SK-N-SH (cell line): Measurements from ENCODE around the gene TRPM1. TPM values are rescaled to one million over a fixed set of nuclear protein-coding genes. Genes with fewer than 3 reads are reported as not detected.

Experiments used
- CTCF ChIA-PET: fragments of 300-600, 350-600 bp; formaldehyde crosslinking; extraction: SDS; loops from one replicate; lab custom pipeline; 2021; lab: Yijun Ruan, JAX
- POLR2A ChIA-PET: fragments of 350-600 bp; sonication (Branson Sonifier 250); formaldehyde crosslinking; extraction: SDS; loops from one replicate; lab custom pipeline; 2020; ENCODE audit warnings: antibody characterized with exemption, inconsistent platforms; lab: Yijun Ruan, JAX
- DNase-seq: peaks from one replicate; pipeline ENCODE4 v3.0.0; 2012
- H2AFZ ChIP-seq: fragments of 200-600 bp; sonication (generic); 2 replicates; pipeline ENCODE4 v1.8.1; 2016; ENCODE audit warnings: antibody characterized with exemption, mild to moderate bottlenecking, low read depth
- H3F3A ChIP-seq: fragments of 200-600 bp; sonication (generic); replicated peaks from 2 replicates; pipeline ENCODE3; 2016; ENCODE audit warnings: antibody characterized with exemption, mild to moderate bottlenecking; ENCODE audit not compliant: insufficient read depth
- H3K27ac ChIP-seq, 2 experiments: fragments of 200-500 bp in 1 of 2; fragments of 200-600 bp in 1 of 2; sonication (Bioruptor generic) in 1 of 2; sonication (generic), shearing (Covaris generic) in 1 of 2; 2 replicates each; pipeline versions ENCODE4 v1.5.1 to v1.6.1; 2014 to 2016; ENCODE audit warnings: low read depth in 2 of 2, inconsistent platforms in 1 of 2, low read length in 1 of 2, mild to moderate bottlenecking in 1 of 2, mixed read lengths in 1 of 2
- H3K27me3 ChIP-seq: fragments of 200-600 bp; sonication (generic), shearing (Covaris generic); 2 replicates; pipeline ENCODE4 v1.6.1; 2016; ENCODE audit warnings: mixed run types; ENCODE audit not compliant: insufficient read depth
- H3K36me3 ChIP-seq, 2 experiments: fragments of 200-500 bp in 1 of 2; fragments of 200-600 bp in 1 of 2; sonication (Bioruptor generic) in 1 of 2; sonication (generic) in 1 of 2; replicated peaks in 1 of 2; 2 replicates each; pipeline versions ENCODE3 to v1.5.1; 2014 to 2016; ENCODE audit warnings: low read length in 1 of 2, mild to moderate bottlenecking in 1 of 2; ENCODE audit not compliant: insufficient read depth in 2 of 2, control insufficient read depth in 1 of 2
- H3K4me1 ChIP-seq, 2 experiments: fragments of 200-500 bp in 1 of 2; fragments of 200-600 bp in 1 of 2; sonication (Bioruptor generic) in 1 of 2; sonication (generic), shearing (Covaris generic) in 1 of 2; 2 replicates each; pipeline versions ENCODE4 v1.5.1 to v1.6.1; 2014 to 2016; ENCODE audit warnings: low read depth in 1 of 2, low read length in 1 of 2, mixed run types in 1 of 2; ENCODE audit not compliant: insufficient read depth in 2 of 2, control insufficient read depth in 1 of 2
- H3K4me2 ChIP-seq: fragments of 200-600 bp; sonication (generic), shearing (Covaris generic); 2 replicates; pipeline ENCODE4 v1.6.1; 2017; ENCODE audit warnings: mixed run types
- H3K4me3 ChIP-seq, 2 experiments: fragments of 200-500 bp in 1 of 2; fragments of 200-600 bp in 1 of 2; sonication (Bioruptor generic) in 1 of 2; sonication (generic), shearing (Covaris generic) in 1 of 2; 2 replicates each; pipeline versions ENCODE4 v1.5.1 to v1.8.1; 2014 to 2016; ENCODE audit warnings: low read depth in 2 of 2, inconsistent platforms in 1 of 2, low read length in 1 of 2, mild to moderate bottlenecking in 1 of 2, mixed read lengths in 1 of 2, moderate library complexity in 1 of 2
- H3K79me2 ChIP-seq: fragments of 200-600 bp; sonication (generic); 2 replicates; pipeline ENCODE4 v1.8.1; 2017; ENCODE audit warnings: mild to moderate bottlenecking; ENCODE audit not compliant: insufficient read depth
- H3K9ac ChIP-seq: fragments of 200-600 bp; sonication (generic); 2 replicates; pipeline ENCODE4 v1.6.1; 2017; ENCODE audit warnings: mixed run types
- H3K9me2 ChIP-seq: fragments of 200-600 bp; sonication (generic); 2 replicates; pipeline ENCODE4 v1.6.1; 2017; ENCODE audit warnings: mixed run types
- H3K9me3 ChIP-seq: fragments of 200-600 bp; sonication (generic); 2 replicates; pipeline ENCODE4 v1.6.1; 2017; ENCODE audit warnings: mixed run types, mild to moderate bottlenecking, moderate library complexity
- H4K20me1 ChIP-seq: fragments of 200-600 bp; sonication (generic); 2 replicates; pipeline ENCODE4 v1.6.1; 2017; ENCODE audit warnings: mild to moderate bottlenecking, mixed run types; ENCODE audit not compliant: insufficient read depth
- CHD2 ChIP-seq: fragments of 150-350 bp; IDR thresholded peaks from 2 replicates; pipeline ENCODE4 v1.6.1; 2018; ENCODE audit warnings: low read length; ENCODE audit not compliant: partially characterized antibody
- ELF1 ChIP-seq: IDR thresholded peaks from 2 replicates; pipeline ENCODE4 v1.4.0; 2012
- EZH2phosphoT487 ChIP-seq: fragments of 200-600 bp; sonication (generic); IDR thresholded peaks from 2 replicates; pipeline ENCODE4 v1.6.1; 2017; ENCODE audit warnings: low read depth, mixed run types, mild to moderate bottlenecking, antibody characterized with exemption, moderate library complexity, borderline replicate concordance
- FOSL2 ChIP-seq: IDR thresholded peaks from 2 replicates; pipeline ENCODE4 v1.4.0; 2012; ENCODE audit warnings: low read depth, mild to moderate bottlenecking, moderate library complexity, borderline replicate concordance
- FOXM1 ChIP-seq: IDR thresholded peaks from 2 replicates; pipeline ENCODE4 v1.4.0; 2012; ENCODE audit warnings: low read depth, mild to moderate bottlenecking
- GATA2 ChIP-seq: sonication (generic); formaldehyde crosslinking; IDR thresholded peaks from 2 replicates; pipeline ENCODE4 v1.5.0; 2020; ENCODE audit warnings: mild to moderate bottlenecking, missing genetic modification reagents
- POLR2AphosphoS5 ChIP-seq: IDR thresholded peaks from 2 replicates; pipeline ENCODE4 v1.6.1; 2012; ENCODE audit warnings: low read depth, low read length
- RAD21 ChIP-seq: IDR thresholded peaks from 2 replicates; pipeline ENCODE4 v1.6.1; 2012; ENCODE audit warnings: mild to moderate bottlenecking, low read length
- RFX5 ChIP-seq: IDR thresholded peaks from 2 replicates; pipeline ENCODE4 v1.6.1; 2012; ENCODE audit warnings: mild to moderate bottlenecking, improper control_type of control experiment, low read length
- SIN3A ChIP-seq: IDR thresholded peaks from 2 replicates; pipeline ENCODE4 v1.6.1; 2012; ENCODE audit warnings: low read depth, mild to moderate bottlenecking, low read length, moderate library complexity, borderline replicate concordance
- SMC3 ChIP-seq: IDR thresholded peaks from 2 replicates; pipeline ENCODE4 v1.6.1; 2012; ENCODE audit warnings: low read depth, low read length, improper control_type of control experiment
- TAF1 ChIP-seq: IDR thresholded peaks from 2 replicates; pipeline ENCODE4 v1.6.1; 2012; ENCODE audit warnings: low read depth, mild to moderate bottlenecking, low read length, moderate library complexity, borderline replicate concordance
- TCF12 ChIP-seq: IDR thresholded peaks from 2 replicates; pipeline ENCODE4 v1.4.0; 2012
- TEAD4 ChIP-seq: IDR thresholded peaks from 2 replicates; pipeline ENCODE4 v1.4.0; 2012; ENCODE audit warnings: mild to moderate bottlenecking, borderline replicate concordance; ENCODE audit not compliant: insufficient read depth
- WGBS: methylation state at CpG from one replicate; pipeline ENCODE4 v1.1.6; 2017; ENCODE audit warnings: low lambda C conversion rate; 5-methylcytosine and 5-hydroxymethylcytosine counted together
- polyA plus RNA-seq, 3 experiments: library from polyadenylated mRNA; depleted of rRNA; stranded (reverse); fragments of >200 nt; gene quantifications; 2 replicates each; pipeline ENCODE4 v1.2.3, GENCODE V29; 2012
- TF ChIP-seq, protein P1 (sequence below): IDR thresholded peaks from 2 replicates; pipeline ENCODE4 v1.4.0; 2012; ENCODE audit warnings: low read depth
- TF ChIP-seq, protein P2 (sequence below): IDR thresholded peaks from 2 replicates; pipeline ENCODE4 v1.6.1; 2012; ENCODE audit warnings: mild to moderate bottlenecking, low read depth, low read length, moderate library complexity
- TF ChIP-seq, protein P3 (sequence below): fragments of 200-600 bp; sonication (generic); IDR thresholded peaks from 2 replicates; pipeline ENCODE4 v1.6.1; 2017; ENCODE audit warnings: antibody characterized with exemption, mild to moderate bottlenecking, moderate library complexity

The TRPM1 gene
- polyA plus RNA-seq, 1 of the 3 experiments (the other 2 are of a cell fraction), result not detected

DNA sequence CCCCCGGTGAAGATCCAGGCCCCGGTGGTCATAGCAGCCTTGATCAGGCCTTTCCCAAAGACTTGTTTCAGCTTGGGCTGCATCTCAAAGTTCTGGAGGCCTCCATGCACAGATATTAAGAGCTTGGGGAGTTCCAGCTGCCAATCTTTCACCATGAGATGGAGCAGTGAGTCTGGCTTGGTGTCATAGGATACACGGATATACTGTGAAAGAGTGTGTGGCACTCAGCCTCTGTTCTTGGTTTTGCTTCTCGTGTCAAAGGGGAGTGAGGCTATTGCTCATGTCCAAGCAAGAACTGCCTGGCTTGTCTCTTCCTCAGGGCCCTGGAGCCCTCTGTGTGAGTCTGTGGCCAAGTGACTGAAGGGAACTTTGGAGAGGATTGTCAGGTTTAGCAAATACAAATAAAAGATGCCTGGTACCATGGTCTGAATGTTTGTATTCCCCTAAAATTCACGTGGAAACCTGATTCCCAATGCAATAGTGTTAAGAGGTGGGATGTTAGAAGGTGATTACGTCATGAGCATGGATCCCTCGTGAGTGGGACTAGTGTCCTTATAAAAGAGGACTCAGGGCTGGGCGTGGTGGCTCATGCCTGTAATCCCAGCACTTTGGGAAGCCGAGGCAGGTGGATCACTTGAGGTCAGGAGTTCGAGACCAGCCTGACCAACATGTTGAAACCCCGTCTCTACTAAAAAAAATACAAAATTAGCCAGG, 33.5 kb downstream of the TRPM1 start:
- WGBS, result 54% methylated on average over 10 of the region's 11 CpGs
- H4K20me1 ChIP-seq, result no peaks in the 10 kb centered on the region
- ChIA-PET POLR2A (no interaction called here), CTCF (no interaction called here)
- no peak overlapping the region for H2AFZ ChIP-seq
- TF ChIP-seq FOSL2, result no peak
- TF ChIP-seq TCF12, result no peak
- TF ChIP-seq, protein P1, sequence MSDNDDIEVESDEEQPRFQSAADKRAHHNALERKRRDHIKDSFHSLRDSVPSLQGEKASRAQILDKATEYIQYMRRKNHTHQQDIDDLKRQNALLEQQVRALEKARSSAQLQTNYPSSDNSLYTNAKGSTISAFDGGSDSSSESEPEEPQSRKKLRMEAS, result no peak
- no peak for TF ChIP-seq FOXM1
- TF ChIP-seq TEAD4, result no peak
- TF ChIP-seq GATA2 (CRISPR knock-in tag), result no peak
- TF ChIP-seq CHD2, result no peak
- TF ChIP-seq SMC3, result no peak
- TF ChIP-seq, protein P2, sequence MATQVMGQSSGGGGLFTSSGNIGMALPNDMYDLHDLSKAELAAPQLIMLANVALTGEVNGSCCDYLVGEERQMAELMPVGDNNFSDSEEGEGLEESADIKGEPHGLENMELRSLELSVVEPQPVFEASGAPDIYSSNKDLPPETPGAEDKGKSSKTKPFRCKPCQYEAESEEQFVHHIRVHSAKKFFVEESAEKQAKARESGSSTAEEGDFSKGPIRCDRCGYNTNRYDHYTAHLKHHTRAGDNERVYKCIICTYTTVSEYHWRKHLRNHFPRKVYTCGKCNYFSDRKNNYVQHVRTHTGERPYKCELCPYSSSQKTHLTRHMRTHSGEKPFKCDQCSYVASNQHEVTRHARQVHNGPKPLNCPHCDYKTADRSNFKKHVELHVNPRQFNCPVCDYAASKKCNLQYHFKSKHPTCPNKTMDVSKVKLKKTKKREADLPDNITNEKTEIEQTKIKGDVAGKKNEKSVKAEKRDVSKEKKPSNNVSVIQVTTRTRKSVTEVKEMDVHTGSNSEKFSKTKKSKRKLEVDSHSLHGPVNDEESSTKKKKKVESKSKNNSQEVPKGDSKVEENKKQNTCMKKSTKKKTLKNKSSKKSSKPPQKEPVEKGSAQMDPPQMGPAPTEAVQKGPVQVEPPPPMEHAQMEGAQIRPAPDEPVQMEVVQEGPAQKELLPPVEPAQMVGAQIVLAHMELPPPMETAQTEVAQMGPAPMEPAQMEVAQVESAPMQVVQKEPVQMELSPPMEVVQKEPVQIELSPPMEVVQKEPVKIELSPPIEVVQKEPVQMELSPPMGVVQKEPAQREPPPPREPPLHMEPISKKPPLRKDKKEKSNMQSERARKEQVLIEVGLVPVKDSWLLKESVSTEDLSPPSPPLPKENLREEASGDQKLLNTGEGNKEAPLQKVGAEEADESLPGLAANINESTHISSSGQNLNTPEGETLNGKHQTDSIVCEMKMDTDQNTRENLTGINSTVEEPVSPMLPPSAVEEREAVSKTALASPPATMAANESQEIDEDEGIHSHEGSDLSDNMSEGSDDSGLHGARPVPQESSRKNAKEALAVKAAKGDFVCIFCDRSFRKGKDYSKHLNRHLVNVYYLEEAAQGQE, result no peak
- TF ChIP-seq SIN3A, result no peak
- no peak overlapping the region for H3K4me2 ChIP-seq
- H3K27me3 ChIP-seq, result no peaks in the 10 kb centered on the region
- no peaks in the 10 kb centered on the region for H3K79me2 ChIP-seq
- no peak overlapping the region for H3K27ac ChIP-seq
- no peaks in the 10 kb centered on the region for H3K9me3 ChIP-seq
- DNase-seq, result no peak
- no peaks in the 10 kb centered on the region for H3K36me3 ChIP-seq
- no peaks in the 10 kb centered on the region; a peak in 1 of 4 replicates for H3K4me1 ChIP-seq
- no peaks in the 10 kb centered on the region for H3F3A ChIP-seq
- H3K9me2 ChIP-seq, result no peaks in the 10 kb centered on the region
- H3K4me3 ChIP-seq, result no peak overlapping the region
- no peak overlapping the region for H3K9ac ChIP-seq

DNA sequence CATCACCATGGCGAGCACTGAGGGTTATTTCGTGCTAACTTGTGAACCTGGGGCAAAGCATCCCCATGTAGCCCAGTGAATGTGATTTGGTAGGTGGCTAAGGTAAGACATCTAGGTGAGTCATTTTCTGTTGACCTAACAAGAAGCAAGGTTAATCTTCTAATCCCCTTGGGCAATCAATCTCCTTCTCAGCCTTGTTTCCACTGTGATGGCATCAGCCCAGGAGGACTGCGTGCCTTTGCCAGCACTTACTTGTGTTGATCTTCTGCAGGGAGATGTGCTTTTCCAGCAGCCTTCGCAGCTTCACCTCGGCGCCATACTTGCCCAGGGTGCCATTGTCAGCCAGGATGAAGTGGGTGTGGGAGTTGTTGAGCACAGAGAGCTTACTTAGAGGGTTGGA, 35.7 kb downstream of the TRPM1 start:
- H3K9me2 ChIP-seq, result no peaks in the 10 kb centered on the region
- ChIA-PET POLR2A (no interaction called here), CTCF (interaction anchor here (1.0 kb wide), 1 partner anchor 63 kb away, joined by 3 read pairs; no protein-coding TSS in a partner anchor)
- H3K9me3 ChIP-seq, result no peaks in the 10 kb centered on the region
- no peak overlapping the region for H3K4me2 ChIP-seq
- H3K36me3 ChIP-seq, result no peaks in the 10 kb centered on the region
- 69% methylated on average over 4 of the region's 6 CpGs for WGBS
- no peak overlapping the region for H3K4me3 ChIP-seq
- no peak overlapping the region for H3K9ac ChIP-seq
- no peaks in the 10 kb centered on the region for H3K27me3 ChIP-seq
- H3K79me2 ChIP-seq, result no peaks in the 10 kb centered on the region
- H3K27ac ChIP-seq, result no peak overlapping the region
- H2AFZ ChIP-seq, result no peak overlapping the region
- no peaks in the 10 kb centered on the region for H4K20me1 ChIP-seq
- H3F3A ChIP-seq, result no peaks in the 10 kb centered on the region
- peaks cover 0 to under 1% of the 10 kb centered on the region in 2 experiments; a peak in 1 of 4 replicates for H3K4me1 ChIP-seq
- DNase-seq, result no peak
- TF ChIP-seq, protein P2, result no peak
- TF ChIP-seq EZH2phosphoT487 (no peak), TAF1 (no peak), CHD2 (no peak), FOXM1 (no peak), RAD21 (no peak), ELF1 (no peak), POLR2AphosphoS5 (no peak), RFX5 (no peak)
- TF ChIP-seq, protein P3, sequence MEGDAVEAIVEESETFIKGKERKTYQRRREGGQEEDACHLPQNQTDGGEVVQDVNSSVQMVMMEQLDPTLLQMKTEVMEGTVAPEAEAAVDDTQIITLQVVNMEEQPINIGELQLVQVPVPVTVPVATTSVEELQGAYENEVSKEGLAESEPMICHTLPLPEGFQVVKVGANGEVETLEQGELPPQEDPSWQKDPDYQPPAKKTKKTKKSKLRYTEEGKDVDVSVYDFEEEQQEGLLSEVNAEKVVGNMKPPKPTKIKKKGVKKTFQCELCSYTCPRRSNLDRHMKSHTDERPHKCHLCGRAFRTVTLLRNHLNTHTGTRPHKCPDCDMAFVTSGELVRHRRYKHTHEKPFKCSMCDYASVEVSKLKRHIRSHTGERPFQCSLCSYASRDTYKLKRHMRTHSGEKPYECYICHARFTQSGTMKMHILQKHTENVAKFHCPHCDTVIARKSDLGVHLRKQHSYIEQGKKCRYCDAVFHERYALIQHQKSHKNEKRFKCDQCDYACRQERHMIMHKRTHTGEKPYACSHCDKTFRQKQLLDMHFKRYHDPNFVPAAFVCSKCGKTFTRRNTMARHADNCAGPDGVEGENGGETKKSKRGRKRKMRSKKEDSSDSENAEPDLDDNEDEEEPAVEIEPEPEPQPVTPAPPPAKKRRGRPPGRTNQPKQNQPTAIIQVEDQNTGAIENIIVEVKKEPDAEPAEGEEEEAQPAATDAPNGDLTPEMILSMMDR, result no peak
